Measurements from ENCODE around the gene FAM53A.

The FAM53A gene

DNA sequence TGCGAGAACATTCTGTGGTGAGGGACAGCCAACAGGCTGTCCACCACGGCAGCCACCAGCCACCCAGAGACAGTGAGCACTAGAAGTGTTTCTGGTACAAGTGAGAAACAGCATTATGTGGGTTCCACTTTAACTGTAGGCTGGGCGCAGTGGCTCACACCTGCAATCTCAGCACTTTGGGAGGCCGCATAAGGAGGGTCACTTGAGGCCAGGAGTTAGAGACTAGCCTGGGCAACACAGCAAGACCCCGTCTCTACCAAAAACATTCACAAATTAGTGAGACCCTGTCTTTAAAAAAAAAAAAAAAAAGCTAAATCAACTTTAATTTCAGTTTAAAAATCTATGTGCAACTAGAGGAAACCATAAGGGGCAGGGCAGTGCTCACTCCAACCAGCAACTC is 20.6 kb downstream of the FAM53A start:
- H3K4me3 ChIP-seq (ENCODE audit: low read depth, low read length): no peak overlapping the region
- TF ChIP-seq, protein P1, sequence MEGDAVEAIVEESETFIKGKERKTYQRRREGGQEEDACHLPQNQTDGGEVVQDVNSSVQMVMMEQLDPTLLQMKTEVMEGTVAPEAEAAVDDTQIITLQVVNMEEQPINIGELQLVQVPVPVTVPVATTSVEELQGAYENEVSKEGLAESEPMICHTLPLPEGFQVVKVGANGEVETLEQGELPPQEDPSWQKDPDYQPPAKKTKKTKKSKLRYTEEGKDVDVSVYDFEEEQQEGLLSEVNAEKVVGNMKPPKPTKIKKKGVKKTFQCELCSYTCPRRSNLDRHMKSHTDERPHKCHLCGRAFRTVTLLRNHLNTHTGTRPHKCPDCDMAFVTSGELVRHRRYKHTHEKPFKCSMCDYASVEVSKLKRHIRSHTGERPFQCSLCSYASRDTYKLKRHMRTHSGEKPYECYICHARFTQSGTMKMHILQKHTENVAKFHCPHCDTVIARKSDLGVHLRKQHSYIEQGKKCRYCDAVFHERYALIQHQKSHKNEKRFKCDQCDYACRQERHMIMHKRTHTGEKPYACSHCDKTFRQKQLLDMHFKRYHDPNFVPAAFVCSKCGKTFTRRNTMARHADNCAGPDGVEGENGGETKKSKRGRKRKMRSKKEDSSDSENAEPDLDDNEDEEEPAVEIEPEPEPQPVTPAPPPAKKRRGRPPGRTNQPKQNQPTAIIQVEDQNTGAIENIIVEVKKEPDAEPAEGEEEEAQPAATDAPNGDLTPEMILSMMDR (IDR thresholded peaks at IDR 0.05; ENCODE audit: low read depth, low read length): no peak

DNA sequence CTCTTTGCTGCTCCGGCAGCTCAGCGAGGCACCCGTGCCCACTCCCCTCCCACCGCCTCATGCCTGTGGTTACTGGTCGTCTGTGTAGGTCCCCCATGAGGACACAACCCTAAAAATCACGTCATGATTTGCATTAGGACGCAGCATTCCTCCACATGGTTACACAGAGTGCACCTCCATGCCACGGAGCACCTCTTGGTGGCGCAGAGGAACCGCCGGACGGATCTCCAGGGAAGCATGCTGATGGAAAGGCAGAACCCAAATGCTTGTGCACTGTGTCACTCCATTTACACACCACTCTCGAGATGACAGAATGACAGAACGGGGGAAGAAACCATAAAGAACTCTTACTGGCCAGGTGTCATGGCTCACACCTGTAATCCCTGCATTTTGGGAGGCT is 22.4 kb downstream of the FAM53A start:
- TF ChIP-seq, protein P1 (IDR thresholded peaks at IDR 0.05; ENCODE audit: low read depth, low read length): no peak
- no peak overlapping the region for H3K4me3 ChIP-seq (ENCODE audit: low read depth, low read length)

DNA sequence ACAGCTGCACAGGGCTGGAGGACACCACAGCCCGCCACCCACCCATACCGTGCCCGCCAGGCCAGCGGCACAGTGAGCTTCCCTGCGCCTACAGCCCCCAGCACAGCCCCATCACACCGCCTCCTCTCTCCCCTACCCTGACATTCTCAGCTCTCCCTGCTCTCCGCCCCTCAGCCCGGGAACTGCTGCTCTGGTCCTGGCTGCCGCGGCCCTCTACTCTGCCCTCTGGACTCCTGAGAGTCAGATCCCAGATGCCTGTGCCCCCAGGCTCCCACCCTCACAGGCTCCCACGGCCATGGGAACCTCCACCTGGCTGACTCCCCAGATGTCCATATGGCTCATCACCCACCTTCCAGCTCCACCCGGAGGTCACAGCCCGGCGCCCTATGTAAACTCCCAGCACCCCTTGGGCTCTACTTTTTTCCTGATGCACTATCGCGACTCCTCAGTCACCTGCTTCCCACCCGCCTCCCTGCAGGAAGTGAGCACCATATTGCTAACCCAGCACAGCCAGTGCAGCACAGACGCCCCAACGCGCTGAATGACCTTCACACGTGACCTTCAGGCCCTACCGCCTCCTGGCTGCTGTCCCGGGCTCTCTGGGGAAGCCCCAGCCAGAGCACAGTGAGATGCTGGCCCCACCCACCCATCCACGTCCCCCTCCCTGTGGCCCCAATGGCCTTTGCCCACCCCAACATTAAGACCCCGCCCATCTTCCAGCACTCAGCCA is 23.0 kb downstream of the FAM53A start:
- no peak overlapping the region for H3K4me3 ChIP-seq (ENCODE audit: low read depth, low read length)
- TF ChIP-seq, protein P1 (IDR thresholded peaks at IDR 0.05; ENCODE audit: low read depth, low read length): no peak

DNA sequence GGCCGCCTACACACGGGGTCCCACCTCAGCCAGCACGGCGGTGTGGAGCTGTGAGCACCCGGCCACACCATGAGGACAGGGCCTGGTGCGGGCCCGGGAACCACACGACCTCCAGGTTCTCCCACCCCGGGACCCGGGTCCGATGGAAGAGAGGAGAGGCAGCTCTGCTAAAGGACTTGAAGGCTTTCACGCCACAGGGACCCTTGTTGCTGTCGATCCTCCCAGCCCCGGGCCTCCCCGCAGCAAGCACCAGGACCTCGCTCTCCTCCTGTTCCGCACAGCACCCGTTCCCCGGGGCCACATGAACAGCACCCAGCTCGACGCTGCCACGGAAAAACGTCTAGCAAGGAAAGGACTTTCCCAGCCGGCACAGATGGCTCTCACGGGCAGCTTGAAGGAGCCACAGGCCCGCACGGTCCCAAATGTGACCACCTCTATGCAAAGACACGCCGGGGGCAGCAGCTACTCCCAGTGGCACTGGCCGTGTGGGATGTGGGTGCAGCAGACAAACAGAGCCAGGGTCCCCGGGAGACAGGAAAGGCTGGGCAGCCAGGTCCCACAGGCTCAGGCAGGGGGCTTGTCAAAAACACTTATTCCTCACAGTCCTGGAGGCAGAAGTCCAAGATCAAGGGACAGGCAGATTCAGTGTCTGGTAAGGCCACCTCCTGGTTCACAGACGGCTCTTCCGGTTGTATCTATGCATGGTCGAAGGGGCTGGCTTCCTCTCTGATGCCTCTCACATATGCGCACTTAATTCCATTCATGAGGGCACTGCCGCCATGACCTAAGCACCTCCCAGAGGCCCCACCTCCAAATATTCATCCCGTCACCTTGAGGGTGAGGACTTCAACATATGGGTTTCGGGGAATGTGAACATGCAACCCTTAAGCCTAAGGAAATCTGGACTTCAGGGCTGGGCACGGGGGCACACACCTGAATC is 24.7 kb downstream of the FAM53A start:
- H3K4me3 ChIP-seq (ENCODE audit: low read depth, low read length): no peak overlapping the region
- TF ChIP-seq, protein P1 (IDR thresholded peaks at IDR 0.05; ENCODE audit: low read depth, low read length): no peak

DNA sequence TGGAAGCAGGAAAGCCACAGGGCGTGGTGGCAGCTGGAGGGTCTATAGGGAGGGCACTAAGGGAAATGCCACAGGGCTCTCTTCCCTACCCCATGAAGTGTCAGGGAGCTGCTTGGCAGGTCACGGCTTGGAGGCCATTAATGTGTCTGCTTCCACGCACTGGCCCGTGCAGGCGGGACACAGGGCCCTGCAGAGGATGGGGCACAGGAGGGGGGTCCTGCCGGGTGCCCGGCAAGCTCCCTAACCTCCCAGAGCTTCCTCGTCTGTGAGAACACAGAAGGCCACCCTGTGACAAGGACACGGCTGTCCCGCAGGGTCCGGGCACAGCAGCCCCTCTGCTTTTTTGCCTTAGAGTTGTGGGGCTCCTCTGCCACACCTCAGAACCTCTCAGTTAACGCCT is 25.5 kb downstream of the FAM53A start:
- H3K4me3 ChIP-seq (ENCODE audit: low read depth, low read length): no peak overlapping the region
- TF ChIP-seq, protein P1 (IDR thresholded peaks at IDR 0.05; ENCODE audit: low read depth, low read length): no peak

DNA sequence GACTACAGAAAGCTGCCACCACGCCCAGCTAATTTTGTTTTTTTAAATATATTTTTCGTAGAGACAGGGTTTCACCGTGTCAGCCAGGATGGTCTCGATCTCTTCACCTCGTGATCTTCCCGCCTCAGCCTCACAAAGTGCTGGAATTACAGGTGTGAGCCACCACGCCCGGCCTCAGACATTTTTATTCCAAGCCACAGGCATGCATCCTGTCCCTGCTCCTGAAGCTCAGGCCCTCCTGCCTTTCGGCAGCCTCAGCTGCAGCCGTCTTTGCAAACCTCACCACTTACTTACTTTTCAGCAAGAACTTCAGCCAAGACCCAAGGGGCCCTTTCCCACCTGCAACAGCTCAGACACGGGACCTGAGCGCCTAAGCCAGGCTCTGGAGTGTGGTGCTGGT is 26.0 kb downstream of the FAM53A start:
- TF ChIP-seq, protein P1 (IDR thresholded peaks at IDR 0.05; ENCODE audit: low read depth, low read length): no peak
- no peak overlapping the region for H3K4me3 ChIP-seq (ENCODE audit: low read depth, low read length)

DNA sequence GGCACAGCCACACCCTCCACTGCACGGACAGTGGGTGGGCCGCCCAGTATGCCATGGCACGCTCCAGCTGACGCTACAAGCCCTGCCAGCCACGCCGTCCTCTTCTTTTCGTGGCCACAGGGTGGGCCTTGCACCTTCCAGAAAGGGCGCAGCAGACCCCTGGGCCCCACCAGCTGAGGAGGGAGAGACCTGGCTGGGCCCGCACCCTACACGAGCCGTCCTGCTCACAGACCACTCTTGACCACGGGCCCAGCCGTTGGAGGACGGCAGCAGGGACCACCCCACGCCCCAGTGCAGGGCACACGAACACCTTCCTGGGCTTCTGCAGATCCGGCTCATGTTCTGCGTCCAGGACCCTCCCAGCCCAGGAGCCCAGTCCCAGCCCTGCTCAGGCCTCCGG is 27.1 kb downstream of the FAM53A start:
- no peak overlapping the region for H3K4me3 ChIP-seq (ENCODE audit: low read depth, low read length)
- TF ChIP-seq, protein P1 (IDR thresholded peaks at IDR 0.05; ENCODE audit: low read depth, low read length): no peak
